Measurements from ENCODE around the gene ZNF273.

DNA sequence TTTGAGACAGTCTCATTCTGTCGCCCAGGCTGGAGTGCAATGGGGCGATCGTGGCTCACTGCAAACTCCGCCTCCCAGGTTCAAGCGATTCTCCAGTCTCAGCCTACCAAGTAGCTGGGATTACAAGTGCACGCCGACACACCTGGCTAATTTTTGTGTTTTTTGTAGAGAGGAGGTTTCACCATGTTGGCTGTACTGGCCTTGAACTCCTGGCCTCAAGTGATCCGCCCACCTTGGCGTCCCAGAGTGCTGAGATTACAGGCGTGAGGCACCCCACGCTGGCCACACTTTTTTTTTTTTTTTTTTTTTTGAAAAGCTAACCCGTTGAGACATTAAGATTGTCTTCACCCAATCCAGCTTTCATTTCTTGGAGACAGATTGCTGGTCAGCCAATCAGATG lies 2.1 kb downstream of the ZNF273 start:
- TF ChIP-seq, protein P1, sequence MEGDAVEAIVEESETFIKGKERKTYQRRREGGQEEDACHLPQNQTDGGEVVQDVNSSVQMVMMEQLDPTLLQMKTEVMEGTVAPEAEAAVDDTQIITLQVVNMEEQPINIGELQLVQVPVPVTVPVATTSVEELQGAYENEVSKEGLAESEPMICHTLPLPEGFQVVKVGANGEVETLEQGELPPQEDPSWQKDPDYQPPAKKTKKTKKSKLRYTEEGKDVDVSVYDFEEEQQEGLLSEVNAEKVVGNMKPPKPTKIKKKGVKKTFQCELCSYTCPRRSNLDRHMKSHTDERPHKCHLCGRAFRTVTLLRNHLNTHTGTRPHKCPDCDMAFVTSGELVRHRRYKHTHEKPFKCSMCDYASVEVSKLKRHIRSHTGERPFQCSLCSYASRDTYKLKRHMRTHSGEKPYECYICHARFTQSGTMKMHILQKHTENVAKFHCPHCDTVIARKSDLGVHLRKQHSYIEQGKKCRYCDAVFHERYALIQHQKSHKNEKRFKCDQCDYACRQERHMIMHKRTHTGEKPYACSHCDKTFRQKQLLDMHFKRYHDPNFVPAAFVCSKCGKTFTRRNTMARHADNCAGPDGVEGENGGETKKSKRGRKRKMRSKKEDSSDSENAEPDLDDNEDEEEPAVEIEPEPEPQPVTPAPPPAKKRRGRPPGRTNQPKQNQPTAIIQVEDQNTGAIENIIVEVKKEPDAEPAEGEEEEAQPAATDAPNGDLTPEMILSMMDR (IDR thresholded peaks at IDR 0.05), result no peak
- TF ChIP-seq POLR2A (IDR thresholded peaks at IDR 0.05) (no peak), POLR2AphosphoS5 (IDR thresholded peaks at IDR 0.05) (no peak), EP300 (IDR thresholded peaks at IDR 0.05) (no peak)

Data from stomach (tissue), 4 donors.